Tibial artery (tissue), 4 donors: Measurements from ENCODE around the gene CSMD2.

Experiments used
- DNase-seq, 2 donors: peaks; one replicate each; pipeline ENCODE4 v3.0.0-alpha.2; 2019
- H3K27ac ChIP-seq, 2 donors: fragments of 200-600 bp; sonication (generic) in 1 of 2; 1 replicate in 1 of 2; 2 replicates in 1 of 2; pipeline ENCODE4 v1.5.1; 2018 to 2019; ENCODE audit warnings: mild to moderate bottlenecking in 1 of 2
- H3K27me3 ChIP-seq, 2 donors: fragments of 200-600 bp; sonication (generic) in 1 of 2; one replicate each; pipeline versions ENCODE4 v1.5.1 to v1.6.0; 2016 to 2019
- H3K36me3 ChIP-seq, 3 donors: fragments of 200-600 bp; sonication (generic) in 2 of 3; one replicate each; pipeline ENCODE4 v1.5.1; 2016 to 2019; ENCODE audit warnings: mild to moderate bottlenecking in 2 of 3
- H3K4me1 ChIP-seq, 4 donors: fragments of 200-600 bp; sonication (generic) in 2 of 4; 1 replicate in 3 of 4; 2 replicates in 1 of 4; pipeline ENCODE4 v1.5.1; 2016 to 2019
- H3K4me3 ChIP-seq, 2 donors: fragments of 200-600 bp; sonication (generic) in 1 of 2; 1 replicate in 1 of 2; 2 replicates in 1 of 2; pipeline ENCODE4 v1.5.1; 2018 to 2019; ENCODE audit warnings: mild to moderate bottlenecking in 2 of 2
- H3K9me3 ChIP-seq, 3 donors: fragments of 200-600 bp; sonication (generic) in 1 of 3; one replicate each; pipeline ENCODE4 v1.5.1; 2016 to 2019
- CTCF ChIP-seq, 2 experiments: fragments of 200-600 bp in 1 of 2; fragments of 450-650 bp in 1 of 2; IDR thresholded peaks; one replicate each; pipeline ENCODE4 v1.5.1; 2017 to 2019; ENCODE audit warnings: antibody characterized with exemption in 2 of 2, mild to moderate bottlenecking in 1 of 2, moderate library complexity in 1 of 2
- intact Hi-C: fragments of 100-400 bp; cut with DNase I; formaldehyde crosslinking; loops from one replicate; pipeline ENCODE4 v1.15.0; 2023; ENCODE audit warnings: low total_unique reads

The CSMD2 gene

GRCh38 chr1:33820804-33821203 is 344.2 kb downstream of the CSMD2 start:
- Histone ChIP-seq H3K27me3 (peaks cover 0 to 4% of the 10 kb centered on the region in 2 donors), H3K27ac (no peak overlapping the region), H3K4me3 (no peak overlapping the region), H3K9me3 (no peaks in the 10 kb centered on the region), H3K4me1 (no peaks in the 10 kb centered on the region), H3K36me3 (no peaks in the 10 kb centered on the region)
- no peak for TF ChIP-seq CTCF (IDR thresholded peaks at IDR 0.05)
- intact Hi-C loops, result no loop called here
- no peak for DNase-seq

- Histone ChIP-seq H3K27me3 (peaks cover 0 to 4% of the 10 kb centered on the region in 2 donors), H3K27ac (no peak overlapping the region), H3K4me3 (no peak overlapping the region), H3K36me3 (no peaks in the 10 kb centered on the region), H3K9me3 (no peaks in the 10 kb centered on the region), H3K4me1 (no peaks in the 10 kb centered on the region)
- DNase-seq, result no peak
- intact Hi-C loops, result no loop called here
- TF ChIP-seq CTCF (IDR thresholded peaks at IDR 0.05), result no peak
Measured at GRCh38 chr1:33819913-33820311, 345.1 kb downstream of the CSMD2 start.

- H3K27me3 ChIP-seq, result peaks cover 0 to 4% of the 10 kb centered on the region in 2 donors
- intact Hi-C loops, result no loop called here
- no peak for TF ChIP-seq CTCF (IDR thresholded peaks at IDR 0.05)
Measured at GRCh38 chr1:33819290-33819912, 345.6 kb downstream of the CSMD2 start.

GRCh38 chr1:33818071-33818470 is 347.0 kb downstream of the CSMD2 start:
- TF ChIP-seq CTCF (IDR thresholded peaks at IDR 0.05), result no peak
- intact Hi-C loops, result no loop called here
- Histone ChIP-seq H3K27me3 (peaks cover 0 to 4% of the 10 kb centered on the region in 2 donors), H3K4me3 (no peak overlapping the region), H3K36me3 (no peaks in the 10 kb centered on the region), H3K9me3 (no peaks in the 10 kb centered on the region), H3K4me1 (no peaks in the 10 kb centered on the region), H3K27ac (no peak overlapping the region)
- no peak for DNase-seq

More at GRCh38 chr1:33819290-33819912, 345.6 kb downstream of the CSMD2 start:
- no peaks in the 10 kb centered on the region for H3K4me1 ChIP-seq
- no peak overlapping the region for H3K4me3 ChIP-seq
- H3K27ac ChIP-seq, result no peak overlapping the region
- no peak for DNase-seq
- H3K9me3 ChIP-seq, result no peaks in the 10 kb centered on the region
- H3K36me3 ChIP-seq, result no peaks in the 10 kb centered on the region

GRCh38 chr1:33815061-33815460 is 350.0 kb downstream of the CSMD2 start:
- Histone ChIP-seq H3K27ac (no peak overlapping the region), H3K4me3 (no peak overlapping the region), H3K9me3 (no peaks in the 10 kb centered on the region), H3K36me3 (no peaks in the 10 kb centered on the region), H3K27me3 (no peaks in the 10 kb centered on the region), H3K4me1 (no peaks in the 10 kb centered on the region)
- no peak for TF ChIP-seq CTCF (IDR thresholded peaks at IDR 0.05)
- no peak for DNase-seq
- intact Hi-C loops, result no loop called here

- intact Hi-C loops, result no loop called here
- Histone ChIP-seq H3K36me3 (no peaks in the 10 kb centered on the region), H3K9me3 (peaks cover 0 to 2% (median 0%) of the 10 kb centered on the region in 3 donors), H3K4me1 (no peaks in the 10 kb centered on the region), H3K27me3 (no peaks in the 10 kb centered on the region), H3K4me3 (no peak overlapping the region), H3K27ac (no peak overlapping the region)
- DNase-seq, result no peak
- TF ChIP-seq CTCF (IDR thresholded peaks at IDR 0.05), result no peak
Measured at GRCh38 chr1:33814166-33814565, 350.9 kb downstream of the CSMD2 start.
